Measurements from ENCODE around the gene KCNH1.

The KCNH1 gene

GRCh38 chr1:210882414-210883221, 251.3 kb downstream of the KCNH1 start:
- DNase-seq, result peak in 4 of 56 donors; percentile 15 to 34 (median 32)

GRCh38 chr1:210878564-210878963, 255.4 kb downstream of the KCNH1 start:
- DNase-seq, result no peak

GRCh38 chr1:210876275-210876674, 257.7 kb downstream of the KCNH1 start:
- DNase-seq, result no peak

GRCh38 chr1:210866532-210866931, 267.4 kb downstream of the KCNH1 start:
- no peak for DNase-seq

- no peak for DNase-seq
These were observed 276.2 kb downstream of the KCNH1 start for GRCh38 chr1:210857705-210858104.

- no peak for DNase-seq
These were observed 276.7 kb downstream of the KCNH1 start for GRCh38 chr1:210857146-210857663.

GRCh38 chr1:210855440-210855839, 278.5 kb downstream of the KCNH1 start:
- DNase-seq, result no peak

GRCh38 chr1:210853276-210853675, 280.7 kb downstream of the KCNH1 start:
- no peak for DNase-seq

- peak in 53 of 56 donors; percentile 13 to 96 (median 65) for DNase-seq
These were observed 283.4 kb downstream of the KCNH1 start for GRCh38 chr1:210850556-210850955.

- DNase-seq, result no peak
These were observed 285.5 kb downstream of the KCNH1 start for GRCh38 chr1:210848474-210848873.

GRCh38 chr1:210841926-210842625, 291.9 kb downstream of the KCNH1 start:
- DNase-seq, result peak in 3 of 56 donors; percentile 6 to 10 (median 7)

- DNase-seq, result no peak
These were observed 303.6 kb downstream of the KCNH1 start for GRCh38 chr1:210830034-210831028.

GRCh38 chr1:210828996-210829596, 304.9 kb downstream of the KCNH1 start:
- DNase-seq, result no peak

- DNase-seq, result no peak
These were observed 306.5 kb downstream of the KCNH1 start for GRCh38 chr1:210827481-210827880.

GRCh38 chr1:210826686-210827085, 307.3 kb downstream of the KCNH1 start:
- no peak for DNase-seq

GRCh38 chr1:210822932-210823331, 311.0 kb downstream of the KCNH1 start:
- peak in 1 of 56 donors; percentile 10 for DNase-seq

- DNase-seq, result no peak
These were observed 311.7 kb downstream of the KCNH1 start for GRCh38 chr1:210822241-210822640.

- DNase-seq, result no peak
These were observed 312.3 kb downstream of the KCNH1 start for GRCh38 chr1:210821615-210822014.

- no peak for DNase-seq
These were observed 314.7 kb downstream of the KCNH1 start for GRCh38 chr1:210819266-210819665.

GRCh38 chr1:210817385-210818275, 316.3 kb downstream of the KCNH1 start:
- no peak for DNase-seq

Measured in amygdala (tissue), 56 donors.